ENCODE data around the gene FAM3D. TPM values are rescaled to one million over a fixed set of nuclear protein-coding genes. Genes with fewer than 3 reads are reported as not detected.
A peak's percentile ranks its signal among the peaks of the same experiment; 100 is the strongest.

The FAM3D gene
- total and polyA plus RNA-seq, 2 of the 8 experiments (the other 6 are each of a cell fraction or from before 2014, with no cell fraction given) = not detected

DNA sequence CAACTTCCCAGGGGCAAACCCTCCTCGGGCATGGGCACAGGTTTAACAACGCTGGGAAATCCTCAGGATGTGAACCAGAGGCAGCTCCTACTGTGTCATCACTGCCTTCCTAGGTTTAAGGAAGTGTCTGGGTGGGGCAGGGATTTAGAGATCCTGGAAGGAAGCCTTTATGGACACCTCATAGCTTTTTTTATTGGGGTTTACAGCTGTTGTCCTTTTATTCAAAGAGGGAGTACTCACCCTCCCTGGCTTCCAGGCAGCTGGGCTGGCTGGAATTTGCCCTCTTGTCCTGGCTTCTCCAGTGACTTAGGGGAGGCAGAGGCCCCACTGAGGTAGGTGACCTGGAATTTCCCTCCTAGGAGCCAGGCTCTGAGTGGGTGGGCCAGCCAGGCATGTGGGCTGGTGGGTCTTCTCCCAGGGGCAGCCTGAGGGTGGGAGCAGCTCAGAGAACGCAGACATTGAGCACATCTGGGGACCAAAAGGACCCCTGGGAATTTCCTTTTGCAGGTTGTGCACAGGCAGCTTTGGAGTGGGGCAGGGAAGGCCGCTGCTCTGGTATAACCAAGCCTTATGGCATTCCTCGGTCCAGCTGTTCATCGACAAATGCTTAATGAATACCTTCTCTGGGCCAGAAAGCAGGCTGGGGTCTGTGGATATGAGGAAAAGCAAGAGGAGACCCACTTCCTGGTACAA, 13.5 kb upstream of the FAM3D start:
- H2AK5ac ChIP-seq (ENCODE audit: low read depth, low read length) = no peak overlapping the region
- H3K79me2 ChIP-seq (ENCODE audit: control insufficient read depth in 1 of 2, insufficient read depth in 2 of 2, low read length in 2 of 2) = no peaks in the 10 kb centered on the region
- no peak for TF ChIP-seq TBP (IDR thresholded peaks at IDR 0.05; ENCODE audit: low read depth, low read length)
- TF ChIP-seq, protein P1, sequence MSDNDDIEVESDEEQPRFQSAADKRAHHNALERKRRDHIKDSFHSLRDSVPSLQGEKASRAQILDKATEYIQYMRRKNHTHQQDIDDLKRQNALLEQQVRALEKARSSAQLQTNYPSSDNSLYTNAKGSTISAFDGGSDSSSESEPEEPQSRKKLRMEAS (IDR thresholded peaks at IDR 0.05) = no peak
- 93% methylated on average over 6 of the region's 6 CpGs; no CpG with 5 or more reads in 1 of the 2 experiments for WGBS, 2 experiments (ENCODE audit: extremely low coverage in 1 of 2, insufficient coverage in 1 of 2, insufficient read length in 1 of 2, insufficient replicate concordance in 2 of 2, low coverage in 1 of 2, low lambda C conversion rate in 2 of 2, missing lambda C conversion rate in 1 of 2)
- H4K91ac ChIP-seq (replicated peaks; ENCODE audit: insufficient read length, low read length) = no peak overlapping the region
- no peak overlapping the region for H3K4me2 ChIP-seq (ENCODE audit: insufficient read depth in 1 of 2, low read depth in 2 of 2, low read length in 2 of 2)
- no peaks in the 10 kb centered on the region for H3K23me2 ChIP-seq (ENCODE audit: low read depth, low read length)
- H3K56ac ChIP-seq (replicated peaks; ENCODE audit: insufficient read length, low read depth, low read length) = no peak overlapping the region
- no peak for DNase-seq (ENCODE audit: low read depth in 1 of 2, low spot score in 2 of 2)
- H3K9me3 ChIP-seq (ENCODE audit: insufficient read depth in 2 of 2, low read depth in 1 of 2, low read length in 1 of 2) = no peaks in the 10 kb centered on the region; a peak in 1 of 4 replicates
- H3K14ac ChIP-seq (ENCODE audit: insufficient read length) = no peak overlapping the region
- H2AFZ ChIP-seq (ENCODE audit: low read length) = no peak overlapping the region
- H4K20me1 ChIP-seq (replicated peaks in 1 of 2; ENCODE audit: control insufficient read depth in 1 of 2, insufficient read depth in 2 of 2, low read length in 2 of 2) = no peaks in the 10 kb centered on the region
- no peak overlapping the region for H2BK15ac ChIP-seq (ENCODE audit: low read length)
- no peak overlapping the region for H3K18ac ChIP-seq (ENCODE audit: extremely low read depth, low read length)
- no peak overlapping the region for H2BK12ac ChIP-seq (ENCODE audit: low read depth, low read length)
- H3K23ac ChIP-seq (ENCODE audit: insufficient read length) = no peak overlapping the region
- no peaks in the 10 kb centered on the region for H3K79me1 ChIP-seq (ENCODE audit: low read depth, low read length)
- ChIA-PET POLR2A (ENCODE audit: partially characterized antibody) (no interaction called here), CTCF (ENCODE audit: partially characterized antibody) (no interaction called here)
- H2BK120ac ChIP-seq (replicated peaks; ENCODE audit: low read depth, low read length) = no peak overlapping the region
- H3K36me3 ChIP-seq (ENCODE audit: control insufficient read depth in 2 of 4, insufficient read depth in 4 of 4, low read length in 3 of 4) = no peaks in the 10 kb centered on the region
- H2BK5ac ChIP-seq (ENCODE audit: low read depth, low read length) = no peak overlapping the region
- H3K27me3 ChIP-seq (replicated peaks in 1 of 4; ENCODE audit: control insufficient read depth in 3 of 4, extremely low read depth in 1 of 4, insufficient read depth in 3 of 4, low read length in 3 of 4) = no peaks in the 10 kb centered on the region
- no peak overlapping the region for H3K4me3 ChIP-seq (ENCODE audit: extremely low read depth in 1 of 4, insufficient read depth in 2 of 4, low read depth in 3 of 4, low read length in 4 of 4)
- FAIRE-seq = no peak
- no peak overlapping the region for H4K5ac ChIP-seq (ENCODE audit: insufficient read length, low read depth, low read length)
- H3K4me1 ChIP-seq (replicated peaks in 1 of 4; ENCODE audit: control insufficient read depth in 3 of 4, insufficient read depth in 4 of 4, low read length in 3 of 4) = no peaks in the 10 kb centered on the region; a peak in 1 of 7 replicates
- no peak overlapping the region for H3K9ac ChIP-seq (replicated peaks in 1 of 4; ENCODE audit: extremely low read depth in 1 of 4, low read depth in 3 of 4, low read length in 3 of 4)
- H4K8ac ChIP-seq (ENCODE audit: extremely low read depth, insufficient read depth, low read length) = peak overlapping the region; percentile 14; the same call in 1 of the 2 replicates
- H3K27ac ChIP-seq (ENCODE audit: low read depth, low read length) = no peak overlapping the region; the same call in 1 of the 2 replicates
- H2BK20ac ChIP-seq (ENCODE audit: low read length) = no peak overlapping the region
- H3K4ac ChIP-seq (replicated peaks; ENCODE audit: insufficient read length, low read depth, low read length) = peak overlapping the region; percentile 7
